ENCODE measurements around the gene DSC3. TPM values are rescaled to one million over a fixed set of nuclear protein-coding genes. Genes with fewer than 3 reads are reported as not detected.

The DSC3 gene
- total RNA-seq, 1 experiment from 2014 or later = 0.73 TPM

DNA sequence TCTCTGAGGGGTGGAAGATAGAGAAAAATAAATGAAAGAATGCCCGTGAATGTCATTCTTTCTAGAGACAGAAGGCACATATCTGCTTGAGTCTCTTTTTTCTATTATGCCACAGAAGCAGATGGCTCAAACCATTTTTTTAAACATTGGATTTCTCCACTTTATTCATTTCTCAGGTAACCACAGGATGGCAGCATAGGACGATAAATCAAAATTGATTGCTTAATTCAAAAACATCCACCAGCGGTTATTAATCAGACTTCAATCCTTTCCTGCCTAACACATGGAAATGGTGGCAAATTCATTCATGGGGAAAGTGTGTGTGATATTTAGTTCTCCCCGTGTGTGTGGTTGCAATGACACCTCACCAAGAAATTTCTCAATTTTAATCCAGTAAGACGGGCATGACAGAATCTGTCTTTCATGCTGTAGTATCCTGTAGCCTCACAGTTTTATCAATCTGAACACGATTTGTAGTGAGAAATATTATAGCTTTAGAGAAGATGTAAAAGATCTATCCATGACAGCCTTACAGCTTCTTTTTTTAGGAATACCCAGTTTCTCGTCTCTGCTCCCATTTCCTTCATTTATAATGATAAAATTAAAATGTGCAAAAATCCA lies 72.2 kb downstream of the DSC3 start:
- no peaks in the 10 kb centered on the region for H3K27me3 ChIP-seq (ENCODE audit: control insufficient read depth, insufficient read depth, low read length)
- no peak overlapping the region for H3K4me3 ChIP-seq (ENCODE audit: insufficient read depth, low read depth, low read length)
- DNase-seq = no peak
- no peaks in the 10 kb centered on the region for H3K36me3 ChIP-seq (replicated peaks; ENCODE audit: control insufficient read depth, insufficient read depth, low read length)

DNA sequence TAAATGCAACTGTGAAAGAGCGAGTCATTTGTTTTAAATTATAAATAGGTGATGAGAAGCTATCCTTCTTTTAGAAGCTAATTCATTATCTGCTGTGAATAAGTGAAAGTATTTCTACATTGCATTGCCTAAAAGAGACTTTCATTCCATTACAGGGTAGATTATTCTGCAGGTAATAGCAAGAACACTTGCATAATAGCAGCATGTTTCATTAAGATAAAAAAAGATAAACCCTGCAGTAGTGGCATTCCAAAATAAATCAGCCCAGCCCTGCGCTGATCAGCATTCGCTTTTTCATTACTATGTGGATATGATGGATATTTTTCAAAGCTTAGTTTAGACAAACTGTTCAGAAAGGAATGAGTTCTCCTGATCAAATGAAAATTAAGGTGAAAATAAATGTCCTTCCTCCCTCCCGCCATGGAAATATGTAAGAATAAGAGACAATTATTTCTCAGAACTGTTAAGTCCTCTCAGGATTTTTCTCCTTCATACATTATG lies 72.8 kb downstream of the DSC3 start:
- Histone ChIP-seq H3K36me3 (replicated peaks; ENCODE audit: control insufficient read depth, insufficient read depth, low read length) (no peaks in the 10 kb centered on the region), H3K4me3 (ENCODE audit: insufficient read depth, low read depth, low read length) (no peak overlapping the region), H3K27me3 (ENCODE audit: control insufficient read depth, insufficient read depth, low read length) (no peaks in the 10 kb centered on the region)
- DNase-seq = no peak

GRCh38 chr18:30967701-30968100 lies 74.8 kb downstream of the DSC3 start:
- Histone ChIP-seq H3K27me3 (ENCODE audit: control insufficient read depth, insufficient read depth, low read length) (no peaks in the 10 kb centered on the region), H3K4me3 (ENCODE audit: insufficient read depth, low read depth, low read length) (no peak overlapping the region), H3K36me3 (replicated peaks; ENCODE audit: control insufficient read depth, insufficient read depth, low read length) (no peaks in the 10 kb centered on the region)
- no peak for DNase-seq

DNA sequence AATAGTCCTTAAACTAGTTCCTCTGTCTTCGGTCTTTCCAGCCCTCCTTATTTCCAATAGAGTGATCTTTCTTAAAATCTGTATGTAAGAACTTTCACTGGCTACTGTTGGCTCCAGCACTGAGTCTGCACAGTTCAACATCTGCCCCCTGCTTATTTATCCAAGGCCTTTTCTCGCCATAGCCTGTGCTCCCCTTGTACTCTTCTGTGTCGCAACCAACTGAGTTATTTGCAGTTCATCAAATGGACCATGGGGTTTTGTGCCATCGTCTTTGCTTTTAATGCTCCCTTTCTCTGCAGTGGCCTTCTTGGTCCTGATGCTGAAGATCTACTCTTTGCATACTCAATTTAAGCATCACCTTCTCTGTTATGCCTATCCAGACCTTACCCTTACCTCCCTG lies 77.3 kb downstream of the DSC3 start:
- Histone ChIP-seq H3K36me3 (replicated peaks; ENCODE audit: control insufficient read depth, insufficient read depth, low read length) (no peaks in the 10 kb centered on the region), H3K27me3 (ENCODE audit: control insufficient read depth, insufficient read depth, low read length) (no peaks in the 10 kb centered on the region), H3K4me3 (ENCODE audit: insufficient read depth, low read depth, low read length) (no peak overlapping the region)
- no peak for DNase-seq

DNA sequence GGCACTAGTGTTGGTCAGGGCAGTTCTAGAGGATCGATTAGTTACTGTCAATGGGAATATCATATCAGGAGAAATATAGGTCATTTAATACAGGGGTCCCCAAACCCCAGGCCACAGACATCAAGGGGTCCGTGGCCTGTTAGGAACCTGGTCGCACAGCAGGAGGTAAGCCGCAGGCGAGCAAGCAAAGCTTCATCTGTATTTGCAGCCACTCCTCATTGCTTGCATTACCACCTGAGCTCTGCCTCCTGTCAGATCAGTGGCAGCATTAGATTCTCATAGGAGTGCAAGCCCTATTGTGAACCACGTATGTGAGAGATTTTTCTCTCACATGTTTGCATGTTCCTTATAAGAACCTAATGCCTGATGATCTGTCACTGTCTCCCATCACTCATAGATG lies 81.9 kb downstream of the DSC3 start:
- no peaks in the 10 kb centered on the region for H3K27me3 ChIP-seq (ENCODE audit: control insufficient read depth, insufficient read depth, low read length)
- no peaks in the 10 kb centered on the region for H3K36me3 ChIP-seq (replicated peaks; ENCODE audit: control insufficient read depth, insufficient read depth, low read length)
- DNase-seq = no peak
- no peak overlapping the region for H3K4me3 ChIP-seq (ENCODE audit: insufficient read depth, low read depth, low read length)

- Histone ChIP-seq H3K36me3 (replicated peaks; ENCODE audit: control insufficient read depth, insufficient read depth, low read length) (no peaks in the 10 kb centered on the region), H3K4me3 (ENCODE audit: insufficient read depth, low read depth, low read length) (no peak overlapping the region), H3K27me3 (ENCODE audit: control insufficient read depth, insufficient read depth, low read length) (no peaks in the 10 kb centered on the region)
- DNase-seq = no peak
These were observed 85.5 kb downstream of the DSC3 start for GRCh38 chr18:30957066-30957465.

DNA sequence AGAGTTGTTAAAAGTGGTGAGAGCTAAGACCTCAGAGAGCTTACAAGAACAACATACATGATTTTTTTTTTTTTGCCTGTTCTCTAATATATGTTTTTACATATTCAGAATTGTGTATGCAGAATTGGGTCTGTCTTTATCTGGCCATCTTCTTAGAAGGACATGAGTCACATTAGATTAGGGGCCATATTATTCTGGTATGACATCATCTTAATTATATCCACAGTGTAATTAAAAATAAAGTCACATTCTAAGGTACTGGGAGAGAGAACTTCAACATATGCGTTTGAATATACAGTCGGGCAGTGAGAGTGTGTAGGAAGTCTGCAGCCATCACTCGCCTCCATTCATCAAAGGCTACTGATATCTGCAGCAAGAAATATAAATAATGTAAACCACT lies 88.3 kb downstream of the DSC3 start:
- Histone ChIP-seq H3K27me3 (ENCODE audit: control insufficient read depth, insufficient read depth, low read length) (no peaks in the 10 kb centered on the region), H3K36me3 (replicated peaks; ENCODE audit: control insufficient read depth, insufficient read depth, low read length) (no peaks in the 10 kb centered on the region), H3K4me3 (ENCODE audit: insufficient read depth, low read depth, low read length) (no peak overlapping the region)
- no peak for DNase-seq

DNA sequence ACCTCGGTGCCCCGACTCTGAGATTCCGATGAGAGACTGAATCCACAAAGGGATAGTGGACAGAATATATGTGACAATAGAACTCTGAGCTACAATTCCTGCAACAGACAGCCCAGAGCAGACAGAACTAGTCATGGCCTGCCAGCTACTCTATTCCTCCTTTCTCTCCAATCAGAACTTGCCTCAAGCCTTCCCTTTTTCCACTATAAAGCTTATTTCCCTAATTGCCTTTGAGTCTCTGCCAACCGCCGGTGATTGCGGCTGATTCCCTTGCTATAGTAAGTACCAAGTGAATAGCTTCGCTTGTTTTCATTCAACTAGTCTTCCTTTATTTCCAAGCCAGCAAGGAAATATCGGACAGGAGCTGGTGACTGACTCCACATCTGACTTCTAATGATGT lies 96.8 kb downstream of the DSC3 start:
- DNase-seq = no peak
- Histone ChIP-seq H3K4me3 (ENCODE audit: insufficient read depth, low read depth, low read length) (no peak overlapping the region), H3K36me3 (replicated peaks; ENCODE audit: control insufficient read depth, insufficient read depth, low read length) (no peaks in the 10 kb centered on the region), H3K27me3 (ENCODE audit: control insufficient read depth, insufficient read depth, low read length) (no peaks in the 10 kb centered on the region)

DNA sequence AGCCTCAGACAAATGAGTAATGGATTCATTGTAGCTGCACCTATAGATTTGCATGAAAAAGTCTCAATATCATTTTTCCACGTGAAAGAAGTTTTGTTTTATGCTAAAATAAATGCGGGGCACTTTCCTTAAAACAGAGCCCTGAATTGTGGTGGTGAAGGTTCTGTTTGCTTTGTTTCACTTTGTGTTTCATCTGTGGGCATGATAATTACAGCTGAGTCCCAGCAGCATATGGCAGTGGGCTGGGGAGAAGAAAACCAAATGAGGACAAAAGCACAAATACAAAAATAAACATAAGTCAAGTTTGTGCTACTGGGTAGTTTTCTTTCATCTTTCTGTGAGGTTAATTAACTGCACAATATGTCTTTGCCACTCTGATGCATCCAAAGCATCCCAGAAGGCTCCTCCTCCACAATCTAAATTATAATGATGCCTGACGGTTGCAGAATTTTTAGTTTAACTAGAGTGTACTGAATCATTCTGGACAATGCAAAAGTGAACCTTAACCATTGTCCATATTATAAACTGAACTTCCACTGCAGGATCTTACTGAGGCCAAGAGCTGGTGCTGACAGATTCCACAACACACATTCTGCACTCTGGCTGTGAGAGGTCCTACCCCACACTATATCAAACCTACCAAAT lies 97.6 kb downstream of the DSC3 start:
- Histone ChIP-seq H3K36me3 (replicated peaks; ENCODE audit: control insufficient read depth, insufficient read depth, low read length) (no peaks in the 10 kb centered on the region), H3K27me3 (ENCODE audit: control insufficient read depth, insufficient read depth, low read length) (no peaks in the 10 kb centered on the region), H3K4me3 (ENCODE audit: insufficient read depth, low read depth, low read length) (no peak overlapping the region)
- no peak for DNase-seq

DNA sequence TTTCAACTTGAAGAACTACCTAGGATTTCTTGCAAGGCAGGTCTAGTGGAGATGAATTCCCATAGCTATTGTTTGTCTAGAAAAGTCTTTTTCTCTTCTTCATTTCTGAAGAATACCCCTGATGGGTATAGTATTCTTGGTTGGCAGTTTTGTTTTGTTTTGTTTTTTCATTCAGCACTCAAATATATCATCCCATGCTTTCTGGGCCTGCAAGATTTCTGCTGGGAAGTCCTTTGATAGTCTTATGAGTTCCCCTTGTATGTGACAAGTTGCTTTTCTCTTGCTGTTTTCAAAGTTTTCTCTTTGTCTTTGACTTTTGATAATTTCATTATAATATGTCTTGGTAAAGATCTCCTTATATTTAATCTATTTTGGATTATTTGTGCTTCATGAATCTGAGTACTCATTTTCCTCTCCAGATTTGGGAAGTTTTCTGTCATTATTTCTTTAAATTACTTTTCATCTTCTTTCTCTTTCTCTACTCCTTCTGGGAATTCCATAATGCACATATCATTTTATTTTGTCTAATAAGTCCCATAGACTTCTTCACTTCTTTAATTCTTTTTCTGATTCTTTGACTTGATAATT lies 101.5 kb downstream of the DSC3 start:
- Histone ChIP-seq H3K27me3 (ENCODE audit: control insufficient read depth, insufficient read depth, low read length) (no peaks in the 10 kb centered on the region), H3K36me3 (replicated peaks; ENCODE audit: control insufficient read depth, insufficient read depth, low read length) (no peaks in the 10 kb centered on the region), H3K4me3 (ENCODE audit: insufficient read depth, low read depth, low read length) (no peak overlapping the region)
- no peak for DNase-seq

Other genes with a start within 250 kb of the DSC3 start
- gene DSC2, start 59.7 kb upstream of the DSC3 start, total RNA-seq (2014; rRNA removed; shearing (Covaris generic)) = 22.9 and 25.7 TPM in 2 replicates
- 0.04 TPM in 1 of 2 replicates, not detected in the other for gene DSC1, start 120.1 kb upstream of the DSC3 start, total RNA-seq (2014; rRNA removed; shearing (Covaris generic))